Measurements from ENCODE around the gene RANBP2. TPM values are rescaled to one million over a fixed set of nuclear protein-coding genes. Genes with fewer than 3 reads are reported as not detected.

The RANBP2 gene
- total and polyA plus RNA-seq, 9 of the 15 experiments (the other 6 are each of a cell fraction or from before 2014, with no cell fraction given) = 11.7 to 97.4 (median 48.1) TPM

DNA sequence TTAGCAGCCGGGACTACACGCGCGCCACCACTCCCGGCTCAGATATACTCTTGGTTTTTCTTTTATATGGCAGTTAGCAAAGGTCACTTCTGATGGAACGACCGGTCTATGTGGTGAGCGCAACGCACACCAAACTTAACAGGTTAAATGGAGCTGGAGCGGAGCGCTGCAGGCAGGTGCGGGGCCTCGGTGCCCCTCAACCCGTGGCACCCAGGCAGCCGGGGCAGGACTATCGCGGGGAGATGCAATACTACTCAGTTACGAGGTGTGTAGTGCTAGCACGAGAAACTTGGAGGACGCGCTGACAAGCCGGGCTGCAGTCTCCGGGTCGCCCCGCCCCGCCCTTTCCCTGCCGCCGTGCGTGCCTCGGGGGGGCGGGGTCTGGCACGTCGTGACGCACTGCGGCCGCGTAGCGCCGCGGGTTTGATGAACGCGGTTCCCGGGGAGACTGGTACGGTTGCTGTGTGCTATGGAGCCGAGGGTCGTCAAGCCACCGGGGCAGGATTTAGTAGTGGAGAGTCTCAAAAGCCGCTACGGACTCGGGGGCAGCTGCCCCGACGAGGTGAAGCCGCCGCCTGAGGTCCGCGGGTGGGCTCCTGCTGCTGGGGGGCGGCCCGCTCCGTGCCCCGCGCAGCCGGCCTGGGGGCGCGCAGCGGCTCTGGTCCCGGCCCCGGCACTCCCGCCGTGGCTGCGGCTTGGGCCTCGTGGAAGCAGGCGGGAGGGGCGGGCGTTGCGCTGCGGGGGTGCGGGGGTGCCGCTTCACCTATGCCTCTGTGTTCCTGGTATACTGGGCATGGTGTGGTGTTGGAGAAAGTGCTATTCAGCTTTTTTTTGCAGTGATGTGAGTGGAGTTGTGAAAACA is 67.3 kb downstream of the RANBP2 start, which contains the start of gene CCDC138 (continued):
- TF ChIP-seq, protein P1, sequence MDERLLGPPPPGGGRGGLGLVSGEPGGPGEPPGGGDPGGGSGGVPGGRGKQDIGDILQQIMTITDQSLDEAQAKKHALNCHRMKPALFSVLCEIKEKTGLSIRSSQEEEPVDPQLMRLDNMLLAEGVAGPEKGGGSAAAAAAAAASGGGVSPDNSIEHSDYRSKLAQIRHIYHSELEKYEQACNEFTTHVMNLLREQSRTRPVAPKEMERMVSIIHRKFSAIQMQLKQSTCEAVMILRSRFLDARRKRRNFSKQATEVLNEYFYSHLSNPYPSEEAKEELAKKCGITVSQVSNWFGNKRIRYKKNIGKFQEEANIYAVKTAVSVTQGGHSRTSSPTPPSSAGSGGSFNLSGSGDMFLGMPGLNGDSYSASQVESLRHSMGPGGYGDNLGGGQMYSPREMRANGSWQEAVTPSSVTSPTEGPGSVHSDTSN (CRISPR knock-in tag; IDR thresholded peaks at IDR 0.05; ENCODE audit: low read depth) = no peak
- TF ChIP-seq, protein P1 (tag; conservative IDR thresholded peaks at IDR 0.05; ENCODE audit: low read depth) = no peak
- TF ChIP-seq PHF8 (IDR thresholded peaks at IDR 0.05; ENCODE audit: borderline replicate concordance, low read length) (peak; percentile 92; the same call in 1 of the 2 replicates), KDM2B (CRISPR knock-in tag; IDR thresholded peaks at IDR 0.05) (no peak), SP1 (CRISPR knock-in tag; IDR thresholded peaks at IDR 0.05) (peak; percentile 77), MEF2D (tag; conservative IDR thresholded peaks at IDR 0.05; ENCODE audit: low read depth) (no peak), PURB (CRISPR knock-in tag; IDR thresholded peaks at IDR 0.05; ENCODE audit: low read depth) (no peak), SIN3A (IDR thresholded peaks at IDR 0.05; ENCODE audit: borderline replicate concordance in 2 of 2, control insufficient read depth in 1 of 2, low read depth in 2 of 2, low read length in 2 of 2) (peak in 1 of 2 experiments; percentile 46; a peak in 2 of 4 replicates), NEUROD1 (IDR thresholded peaks at IDR 0.05; ENCODE audit: borderline replicate concordance, low read depth, low read length, partially characterized antibody) (peak; percentile 10), POLR2G (IDR thresholded peaks at IDR 0.05; ENCODE audit: low read depth, low read length) (peak; percentile 98), ZNF12 (CRISPR knock-in tag; IDR thresholded peaks at IDR 0.05) (peak; percentile 71; the same call in 1 of the 2 replicates), JUND (IDR thresholded peaks at IDR 0.05; ENCODE audit: borderline replicate concordance, low read depth, low read length) (peak; percentile 55; the same call in 1 of the 2 replicates), JUND (tag; IDR thresholded peaks at IDR 0.05; ENCODE audit: borderline replicate concordance, low read depth, low read length) (no peak; the same call in 2 of the 3 replicates)
- TF ChIP-seq, protein P2, sequence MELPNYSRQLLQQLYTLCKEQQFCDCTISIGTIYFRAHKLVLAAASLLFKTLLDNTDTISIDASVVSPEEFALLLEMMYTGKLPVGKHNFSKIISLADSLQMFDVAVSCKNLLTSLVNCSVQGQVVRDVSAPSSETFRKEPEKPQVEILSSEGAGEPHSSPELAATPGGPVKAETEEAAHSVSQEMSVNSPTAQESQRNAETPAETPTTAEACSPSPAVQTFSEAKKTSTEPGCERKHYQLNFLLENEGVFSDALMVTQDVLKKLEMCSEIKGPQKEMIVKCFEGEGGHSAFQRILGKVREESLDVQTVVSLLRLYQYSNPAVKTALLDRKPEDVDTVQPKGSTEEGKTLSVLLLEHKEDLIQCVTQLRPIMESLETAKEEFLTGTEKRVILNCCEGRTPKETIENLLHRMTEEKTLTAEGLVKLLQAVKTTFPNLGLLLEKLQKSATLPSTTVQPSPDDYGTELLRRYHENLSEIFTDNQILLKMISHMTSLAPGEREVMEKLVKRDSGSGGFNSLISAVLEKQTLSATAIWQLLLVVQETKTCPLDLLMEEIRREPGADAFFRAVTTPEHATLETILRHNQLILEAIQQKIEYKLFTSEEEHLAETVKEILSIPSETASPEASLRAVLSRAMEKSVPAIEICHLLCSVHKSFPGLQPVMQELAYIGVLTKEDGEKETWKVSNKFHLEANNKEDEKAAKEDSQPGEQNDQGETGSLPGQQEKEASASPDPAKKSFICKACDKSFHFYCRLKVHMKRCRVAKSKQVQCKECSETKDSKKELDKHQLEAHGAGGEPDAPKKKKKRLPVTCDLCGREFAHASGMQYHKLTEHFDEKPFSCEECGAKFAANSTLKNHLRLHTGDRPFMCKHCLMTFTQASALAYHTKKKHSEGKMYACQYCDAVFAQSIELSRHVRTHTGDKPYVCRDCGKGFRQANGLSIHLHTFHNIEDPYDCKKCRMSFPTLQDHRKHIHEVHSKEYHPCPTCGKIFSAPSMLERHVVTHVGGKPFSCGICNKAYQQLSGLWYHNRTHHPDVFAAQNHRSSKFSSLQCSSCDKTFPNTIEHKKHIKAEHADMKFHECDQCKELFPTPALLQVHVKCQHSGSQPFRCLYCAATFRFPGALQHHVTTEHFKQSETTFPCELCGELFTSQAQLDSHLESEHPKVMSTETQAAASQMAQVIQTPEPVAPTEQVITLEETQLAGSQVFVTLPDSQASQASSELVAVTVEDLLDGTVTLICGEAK (IDR thresholded peaks at IDR 0.05) = no peak
- TF ChIP-seq, protein P2 (CRISPR knock-in tag; IDR thresholded peaks at IDR 0.05) = no peak
